ENCODE results near the gene RAPGEF2.

Gene RAPGEF2

GRCh38 chr4:159271856-159272255 is 169.0 kb downstream of the RAPGEF2 start (continued):
- TF ChIP-seq ZNF785 (tag by site-specific recombination; IDR thresholded peaks at IDR 0.05): no peak
- no peak for TF ChIP-seq ZSCAN30 (tag by site-specific recombination; IDR thresholded peaks at IDR 0.05)
- TF ChIP-seq ZNF792 (tag by site-specific recombination; IDR thresholded peaks at IDR 0.05): no peak
- TF ChIP-seq ZNF24 (tag by site-specific recombination; IDR thresholded peaks at IDR 0.05): no peak
- TF ChIP-seq ZNF148 (tag by site-specific recombination; IDR thresholded peaks at IDR 0.05; ENCODE audit: borderline replicate concordance): no peak
- no peak for TF ChIP-seq KLF16 (tag by site-specific recombination; IDR thresholded peaks at IDR 0.05)
- no peak for TF ChIP-seq ZSCAN5A (tag by site-specific recombination; IDR thresholded peaks at IDR 0.05)
- no peak for TF ChIP-seq ZNF26 (tag by site-specific recombination; IDR thresholded peaks at IDR 0.05)

GRCh38 chr4:159272273-159273140 is 169.6 kb downstream of the RAPGEF2 start:
- ChIA-PET CTCF (no interaction called here), POLR2A (no interaction called here)
- H3K4me3 ChIP-seq (ENCODE audit: low read depth, low read length): no peak overlapping the region
- TF ChIP-seq YY2 (tag by site-specific recombination; IDR thresholded peaks at IDR 0.05) (no peak), HIC1 (tag by site-specific recombination; IDR thresholded peaks at IDR 0.05) (no peak), ZFP41 (tag by site-specific recombination; IDR thresholded peaks at IDR 0.05; ENCODE audit: borderline replicate concordance) (no peak), ZNF837 (tag by site-specific recombination; IDR thresholded peaks at IDR 0.05) (no peak), PRDM6 (tag by site-specific recombination; IDR thresholded peaks at IDR 0.05) (peak; percentile 58; the same call in 1 of the 2 replicates), FEZF1 (tag by site-specific recombination; IDR thresholded peaks at IDR 0.05) (0 out of 2 replicates have a peak, but pooled peaks have one; percentile 8), ZNF426 (tag by site-specific recombination; IDR thresholded peaks at IDR 0.05) (no peak), ZNF202 (tag by site-specific recombination; IDR thresholded peaks at IDR 0.05; ENCODE audit: borderline replicate concordance) (no peak), ZNF785 (tag by site-specific recombination; IDR thresholded peaks at IDR 0.05) (no peak), ZBTB11 (tag by site-specific recombination; conservative IDR thresholded peaks at IDR 0.05; ENCODE audit: low read depth) (no peak), KLF10 (tag by site-specific recombination; IDR thresholded peaks at IDR 0.05) (no peak), MYNN (tag by site-specific recombination; IDR thresholded peaks at IDR 0.05; ENCODE audit: borderline replicate concordance) (no peak), ZNF621 (tag by site-specific recombination; IDR thresholded peaks at IDR 0.05) (no peak), ZNF624 (tag by site-specific recombination; IDR thresholded peaks at IDR 0.05) (no peak)
- H3K36me3 ChIP-seq (ENCODE audit: control insufficient read depth in 2 of 2, insufficient read depth in 1 of 2, low read length in 2 of 2): no peaks in the 10 kb centered on the region
- H3K9me3 ChIP-seq (ENCODE audit: control insufficient read depth, insufficient read depth, low read depth, low read length): no peaks in the 10 kb centered on the region
- peaks cover 7% of the 10 kb centered on the region for H3K4me1 ChIP-seq (ENCODE audit: control insufficient read depth, insufficient read depth, low read length)
- H3K27ac ChIP-seq (ENCODE audit: extremely low read depth, low read depth, low read length): no peak overlapping the region; the same call in 1 of the 2 replicates

Measured in HEK293 (cell line).